Endothelial cell of hepatic sinusoid (primary cell): ENCODE data around the gene ST3GAL2.
"Not testable (repeated sequence)": the region's sequence is repeated elsewhere in the genome, so short reads cannot be mapped to it uniquely, and the experiment has no call there.

Experiments
- in situ Hi-C: cut with HindIII; loops from 2 replicates; pipeline ENCODE4 v1.10.0; 2017; ENCODE audit warnings: low sequenced_read_pairs

Gene ST3GAL2

GRCh38 chr16:70392606-70393005 lies 46.3 kb downstream of the ST3GAL2 start:
- in situ Hi-C loops, result loop anchor here (5.0 to 10.0 kb wide), 2 partner anchors 45 to 102 kb away; partner anchors contain the start of gene ST3GAL2

- in situ Hi-C loops, result loop anchor here (5.0 to 10.0 kb wide), 2 partner anchors 45 to 103 kb away; partner anchors contain the start of gene ST3GAL2
These were observed 46.9 kb downstream of the ST3GAL2 start for GRCh38 chr16:70391881-70392481.

DNA sequence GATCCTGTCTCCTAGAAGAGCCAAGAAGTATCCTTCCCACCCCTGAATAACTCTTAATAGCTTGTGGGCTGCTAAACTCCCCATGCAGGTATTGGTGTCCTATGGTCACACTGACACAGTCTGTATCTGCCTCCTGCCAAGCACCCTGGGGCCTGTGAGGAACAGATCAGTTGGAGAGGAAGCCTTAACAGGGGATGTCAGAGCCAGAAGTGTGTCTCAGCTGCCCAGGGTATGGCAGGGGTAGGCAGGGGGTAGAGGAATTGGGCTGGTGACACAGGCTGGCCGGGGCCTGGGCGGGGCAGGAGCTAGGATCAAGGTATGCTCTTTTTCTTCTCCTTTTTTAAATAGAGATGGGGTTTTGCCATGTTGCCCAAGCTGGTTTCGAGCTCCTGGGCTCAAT lies 47.5 kb downstream of the ST3GAL2 start:
- in situ Hi-C loops, result loop anchor here (5.0 to 10.0 kb wide), 2 partner anchors 46 to 103 kb away; partner anchors contain the start of gene ST3GAL2

GRCh38 chr16:70390774-70391173 lies 48.1 kb downstream of the ST3GAL2 start:
- in situ Hi-C loops, result loop anchor here (5.0 to 10.0 kb wide), 2 partner anchors 47 to 104 kb away; partner anchors contain the start of gene ST3GAL2

DNA sequence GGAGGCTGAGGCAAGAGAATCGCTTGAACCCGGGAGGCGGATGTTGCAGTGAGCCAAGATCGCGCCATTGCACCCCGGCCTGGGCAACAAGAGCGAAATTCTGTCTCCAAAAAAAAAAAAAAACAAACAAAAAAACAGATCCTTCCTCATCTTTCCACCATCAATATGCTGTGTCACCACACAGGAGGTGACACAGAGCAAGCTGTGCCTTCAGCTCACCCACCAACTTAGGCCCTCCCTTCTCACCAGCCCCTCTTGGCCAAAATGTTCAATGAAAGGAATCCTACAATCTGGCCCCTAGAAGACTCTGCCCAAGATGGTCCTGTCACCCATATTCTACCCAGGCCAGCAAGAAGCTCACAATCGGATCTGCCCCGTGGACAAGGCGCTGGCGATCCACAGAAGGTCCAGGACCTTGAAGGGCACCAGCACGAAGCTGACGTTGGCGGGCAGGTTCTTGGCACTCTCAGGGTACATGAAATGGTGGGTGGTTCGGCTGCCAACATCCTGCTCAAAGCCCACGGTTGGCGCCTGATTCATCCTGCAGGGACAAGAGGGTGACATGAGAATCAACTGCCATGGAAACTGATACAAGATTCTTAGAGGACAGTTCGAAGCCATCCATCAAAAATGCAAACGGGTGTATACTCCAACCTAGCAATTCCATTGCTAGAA lies 50.8 kb downstream of the ST3GAL2 start:
- in situ Hi-C loops, result no loop called here

- in situ Hi-C loops, result not testable (repeated sequence)
These were observed 52.5 kb downstream of the ST3GAL2 start for GRCh38 chr16:70386289-70386986.

- in situ Hi-C loops, result no loop called here
These were observed 55.4 kb downstream of the ST3GAL2 start for GRCh38 chr16:70383421-70383960.

DNA sequence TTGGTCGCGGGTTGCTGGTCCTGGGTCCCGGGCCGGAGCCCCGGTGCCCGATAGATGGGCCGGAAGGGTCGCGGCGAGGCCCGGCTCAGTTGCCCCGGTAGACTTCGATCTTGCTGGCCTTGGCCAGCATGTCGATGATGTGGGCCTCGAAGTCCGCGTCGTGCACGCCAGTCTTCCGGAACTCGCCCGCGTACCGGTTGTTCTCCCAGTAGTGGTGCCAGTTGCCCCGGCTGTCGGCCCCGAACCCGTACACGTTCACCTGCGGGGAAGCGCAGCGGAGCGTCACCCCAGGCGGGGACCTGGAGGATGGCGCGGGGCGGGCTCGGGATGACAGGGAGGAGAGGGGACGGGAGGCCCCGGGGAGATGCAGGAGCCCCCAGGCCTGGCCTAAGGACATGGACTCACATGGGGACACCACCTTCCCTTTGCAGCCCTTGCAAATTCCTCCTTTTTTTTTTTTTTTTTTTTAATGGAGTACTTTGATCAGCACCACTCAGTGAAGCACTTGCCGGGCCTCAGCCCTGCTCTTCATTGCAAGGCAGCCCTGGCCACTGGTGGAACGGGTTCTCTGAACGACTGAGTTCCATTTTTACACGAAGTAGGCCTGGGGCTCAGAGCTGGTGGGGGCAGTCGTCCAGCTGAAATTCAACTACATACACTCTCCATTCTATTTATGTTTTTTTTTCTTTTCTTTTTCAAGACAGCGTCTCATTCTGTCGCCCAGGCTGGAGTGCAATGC lies 57.1 kb downstream of the ST3GAL2 start:
- in situ Hi-C loops, result no loop called here

GRCh38 chr16:70380919-70381603 lies 57.8 kb downstream of the ST3GAL2 start:
- in situ Hi-C loops, result no loop called here

DNA sequence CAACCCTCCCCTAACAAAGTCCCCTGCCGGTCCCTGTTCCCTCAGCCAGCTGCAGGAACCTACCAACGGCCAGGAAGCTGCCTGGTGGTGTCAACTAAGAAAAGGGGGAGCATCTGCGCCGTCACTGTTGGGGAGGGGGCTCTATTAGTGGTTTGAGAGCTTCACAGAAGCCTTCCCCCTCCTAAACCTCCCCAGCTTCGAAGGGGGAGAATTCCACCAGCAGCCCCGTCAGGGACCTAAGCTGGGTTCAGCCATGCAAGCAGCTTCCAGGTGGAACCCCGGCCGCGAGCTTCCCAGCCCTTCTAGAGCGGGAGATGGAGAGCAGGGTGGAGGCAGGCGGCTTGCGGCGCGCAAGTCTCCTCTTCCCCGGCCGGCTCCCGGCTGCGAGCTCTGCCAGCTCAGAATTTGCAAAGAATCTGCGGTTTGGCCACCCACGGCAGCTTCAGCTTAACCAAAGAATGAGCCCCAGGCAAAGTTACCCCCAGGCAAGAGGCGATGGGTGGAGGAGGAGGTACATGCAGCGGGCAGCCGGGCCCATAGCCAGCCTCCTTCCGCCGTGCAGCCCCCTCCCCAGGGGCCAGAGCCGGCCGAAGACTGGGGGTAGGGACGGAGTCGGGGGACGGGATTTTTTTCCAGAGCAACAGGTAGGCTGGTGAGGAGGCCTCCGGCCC lies 58.5 kb downstream of the ST3GAL2 start:
- in situ Hi-C loops, result no loop called here

- in situ Hi-C loops, result no loop called here
These were observed 59.9 kb downstream of the ST3GAL2 start for GRCh38 chr16:70378869-70379493.

DNA sequence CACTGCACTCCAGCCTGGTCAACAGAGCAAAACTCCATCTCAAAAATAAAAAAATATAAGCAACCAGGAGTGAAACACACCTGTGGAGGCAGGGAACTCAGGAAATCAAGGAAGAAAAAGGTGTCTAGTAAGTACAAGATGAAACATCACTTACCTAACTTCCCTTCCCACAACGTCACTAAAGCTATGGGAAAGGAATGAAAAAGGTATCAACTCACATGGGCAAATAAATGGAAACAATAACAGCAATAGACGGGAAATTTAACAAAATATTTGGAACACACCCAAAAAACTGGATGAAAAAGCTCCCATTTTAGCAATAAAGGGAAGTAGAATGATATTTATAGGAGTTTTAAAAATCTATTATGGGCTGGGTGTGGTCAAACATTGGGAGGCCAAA lies 61.1 kb downstream of the ST3GAL2 start:
- in situ Hi-C loops, result no loop called here

DNA sequence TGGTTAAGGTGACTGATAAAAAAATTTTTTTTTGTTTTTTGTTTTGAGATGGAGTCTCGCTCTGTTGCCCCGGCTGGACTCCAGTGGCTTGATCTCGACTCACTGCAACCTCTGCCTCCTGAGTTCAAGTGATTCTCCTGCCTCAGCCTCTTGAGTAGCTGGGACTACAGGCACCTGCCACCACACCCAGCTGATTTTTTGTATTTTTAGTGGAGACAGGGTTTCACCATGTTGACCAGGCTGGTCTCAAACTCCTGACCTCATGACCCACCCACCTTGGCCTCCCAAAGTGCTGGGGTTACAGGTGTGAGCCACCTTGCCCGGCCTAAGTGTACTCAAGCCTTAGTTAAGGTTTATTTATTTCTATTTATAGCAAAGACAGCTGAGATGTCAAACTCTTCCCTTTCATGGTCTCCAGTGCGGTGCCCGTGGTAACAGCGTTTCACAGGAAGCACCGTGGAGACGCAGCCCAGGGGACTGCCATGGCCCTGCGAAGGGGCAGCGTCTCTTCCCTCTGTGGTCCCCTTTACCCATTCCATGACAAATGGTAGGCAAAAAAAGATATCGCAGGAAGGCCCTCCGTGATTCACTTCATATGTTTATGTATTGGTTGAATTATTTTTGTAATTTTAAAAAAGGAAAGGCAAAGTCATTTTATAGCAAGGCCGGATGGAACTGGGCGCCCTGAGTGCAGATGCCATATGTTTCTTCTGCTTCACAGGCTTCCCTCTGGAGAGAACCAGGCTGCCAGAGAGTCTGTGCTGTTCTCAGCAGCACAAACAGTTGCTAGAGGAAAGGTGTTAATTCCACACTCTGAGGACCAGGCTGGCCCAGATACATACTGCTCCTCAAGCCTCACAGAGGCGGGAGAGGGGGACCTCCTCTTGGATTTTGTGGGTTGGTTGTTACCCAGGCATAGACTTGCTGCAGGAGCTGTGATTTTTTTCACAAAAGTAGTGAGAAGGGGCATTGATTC lies 63.0 kb downstream of the ST3GAL2 start:
- in situ Hi-C loops, result no loop called here

DNA sequence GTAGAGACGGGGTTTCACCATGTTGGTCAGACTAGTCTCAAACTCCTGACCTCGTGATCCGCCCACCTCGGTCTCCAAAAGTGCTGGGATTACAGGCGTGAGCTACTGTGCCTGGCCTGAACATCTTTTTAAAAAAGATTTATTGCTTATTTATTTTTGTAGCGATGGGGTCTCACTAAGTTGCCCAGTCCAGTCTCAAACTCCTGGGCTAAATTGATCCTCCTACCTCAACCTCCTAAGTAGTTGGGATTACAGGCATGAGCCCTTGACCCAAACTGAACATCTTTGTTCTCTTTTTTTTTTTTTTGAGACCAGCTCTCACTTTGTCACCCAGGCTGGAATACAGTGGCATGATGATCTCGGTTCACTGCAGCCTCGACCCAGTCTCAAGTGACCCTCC lies 64.7 kb downstream of the ST3GAL2 start:
- in situ Hi-C loops, result no loop called here

GRCh38 chr16:70372921-70373728 lies 65.8 kb downstream of the ST3GAL2 start:
- in situ Hi-C loops, result no loop called here

- in situ Hi-C loops, result no loop called here
These were observed 68.0 kb downstream of the ST3GAL2 start for GRCh38 chr16:70370924-70371323.

GRCh38 chr16:70370145-70370544 lies 68.8 kb downstream of the ST3GAL2 start:
- in situ Hi-C loops, result not testable (repeated sequence)
